GM23338 (cell line): ENCODE results near the gene TANGO2.

Source experiments
- CREB1 ChIP-seq: fragments of 250-450 bp; sonication (Bioruptor Pico); IDR thresholded peaks from 2 replicates; pipeline ENCODE4 v1.5.0; 2020; ENCODE audit warnings: low read depth, mild to moderate bottlenecking, moderate library complexity
- EZH2 ChIP-seq: fragments of 200-600 bp; sonication (generic); IDR thresholded peaks from one replicate; pipeline ENCODE4 v1.8.0; 2017; ENCODE audit warnings: antibody characterized with exemption, mild to moderate bottlenecking, low read depth; ENCODE audit not compliant: unreplicated experiment
- EZH2phosphoT487 ChIP-seq: fragments of 200-600 bp; sonication (generic); IDR thresholded peaks from one replicate; pipeline ENCODE4 v1.8.1; 2018; ENCODE audit warnings: antibody characterized with exemption; ENCODE audit not compliant: unreplicated experiment
- JUNB ChIP-seq: IDR thresholded peaks from one replicate; pipeline ENCODE4 v1.6.1; 2016; ENCODE audit warnings: antibody characterized with exemption; ENCODE audit not compliant: unreplicated experiment
- POLR2AphosphoS5 ChIP-seq: IDR thresholded peaks from 2 replicates; pipeline ENCODE4 v1.6.1; 2016; ENCODE audit warnings: antibody characterized with exemption, low read depth
- ZNF331 ChIP-seq: fragments of 250-450 bp; sonication (Bioruptor Pico); IDR thresholded peaks from 2 replicates; pipeline ENCODE4 v1.5.0; 2020; ENCODE audit warnings: low read depth, mild to moderate bottlenecking, moderate library complexity
- ZNF462 ChIP-seq: fragments of 250-450 bp; sonication (Bioruptor Pico); IDR thresholded peaks from 2 replicates; pipeline ENCODE4 v1.5.0; 2020; ENCODE audit warnings: mild to moderate bottlenecking, moderate library complexity
- TF ChIP-seq, protein P1 (sequence below), 2 experiments: fragments of 200-600 bp in 1 of 2; sonication (generic) in 1 of 2; conservative IDR thresholded peaks; 2 replicates each; pipeline versions ENCODE4 v1.5.1 to v1.6.1; 2016 to 2017; ENCODE audit warnings: antibody characterized with exemption in 2 of 2, low read depth in 2 of 2, mild to moderate bottlenecking in 2 of 2, moderate library complexity in 1 of 2
- TF ChIP-seq, protein P2 (sequence below): IDR thresholded peaks from one replicate; pipeline ENCODE4 v1.6.1; 2018; ENCODE audit warnings: antibody characterized with exemption; ENCODE audit not compliant: unreplicated experiment

- TF ChIP-seq, protein P1, sequence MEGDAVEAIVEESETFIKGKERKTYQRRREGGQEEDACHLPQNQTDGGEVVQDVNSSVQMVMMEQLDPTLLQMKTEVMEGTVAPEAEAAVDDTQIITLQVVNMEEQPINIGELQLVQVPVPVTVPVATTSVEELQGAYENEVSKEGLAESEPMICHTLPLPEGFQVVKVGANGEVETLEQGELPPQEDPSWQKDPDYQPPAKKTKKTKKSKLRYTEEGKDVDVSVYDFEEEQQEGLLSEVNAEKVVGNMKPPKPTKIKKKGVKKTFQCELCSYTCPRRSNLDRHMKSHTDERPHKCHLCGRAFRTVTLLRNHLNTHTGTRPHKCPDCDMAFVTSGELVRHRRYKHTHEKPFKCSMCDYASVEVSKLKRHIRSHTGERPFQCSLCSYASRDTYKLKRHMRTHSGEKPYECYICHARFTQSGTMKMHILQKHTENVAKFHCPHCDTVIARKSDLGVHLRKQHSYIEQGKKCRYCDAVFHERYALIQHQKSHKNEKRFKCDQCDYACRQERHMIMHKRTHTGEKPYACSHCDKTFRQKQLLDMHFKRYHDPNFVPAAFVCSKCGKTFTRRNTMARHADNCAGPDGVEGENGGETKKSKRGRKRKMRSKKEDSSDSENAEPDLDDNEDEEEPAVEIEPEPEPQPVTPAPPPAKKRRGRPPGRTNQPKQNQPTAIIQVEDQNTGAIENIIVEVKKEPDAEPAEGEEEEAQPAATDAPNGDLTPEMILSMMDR (conservative IDR thresholded peaks at IDR 0.05; ENCODE audit: low read depth in 2 of 2), result no peak
- TF ChIP-seq POLR2AphosphoS5 (no peak), EZH2 (no peak), EZH2phosphoT487 (no peak), ZNF331 (CRISPR knock-in tag) (no peak), CREB1 (no peak), JUNB (no peak), ZNF462 (CRISPR knock-in tag) (no peak)
- TF ChIP-seq, protein P2, sequence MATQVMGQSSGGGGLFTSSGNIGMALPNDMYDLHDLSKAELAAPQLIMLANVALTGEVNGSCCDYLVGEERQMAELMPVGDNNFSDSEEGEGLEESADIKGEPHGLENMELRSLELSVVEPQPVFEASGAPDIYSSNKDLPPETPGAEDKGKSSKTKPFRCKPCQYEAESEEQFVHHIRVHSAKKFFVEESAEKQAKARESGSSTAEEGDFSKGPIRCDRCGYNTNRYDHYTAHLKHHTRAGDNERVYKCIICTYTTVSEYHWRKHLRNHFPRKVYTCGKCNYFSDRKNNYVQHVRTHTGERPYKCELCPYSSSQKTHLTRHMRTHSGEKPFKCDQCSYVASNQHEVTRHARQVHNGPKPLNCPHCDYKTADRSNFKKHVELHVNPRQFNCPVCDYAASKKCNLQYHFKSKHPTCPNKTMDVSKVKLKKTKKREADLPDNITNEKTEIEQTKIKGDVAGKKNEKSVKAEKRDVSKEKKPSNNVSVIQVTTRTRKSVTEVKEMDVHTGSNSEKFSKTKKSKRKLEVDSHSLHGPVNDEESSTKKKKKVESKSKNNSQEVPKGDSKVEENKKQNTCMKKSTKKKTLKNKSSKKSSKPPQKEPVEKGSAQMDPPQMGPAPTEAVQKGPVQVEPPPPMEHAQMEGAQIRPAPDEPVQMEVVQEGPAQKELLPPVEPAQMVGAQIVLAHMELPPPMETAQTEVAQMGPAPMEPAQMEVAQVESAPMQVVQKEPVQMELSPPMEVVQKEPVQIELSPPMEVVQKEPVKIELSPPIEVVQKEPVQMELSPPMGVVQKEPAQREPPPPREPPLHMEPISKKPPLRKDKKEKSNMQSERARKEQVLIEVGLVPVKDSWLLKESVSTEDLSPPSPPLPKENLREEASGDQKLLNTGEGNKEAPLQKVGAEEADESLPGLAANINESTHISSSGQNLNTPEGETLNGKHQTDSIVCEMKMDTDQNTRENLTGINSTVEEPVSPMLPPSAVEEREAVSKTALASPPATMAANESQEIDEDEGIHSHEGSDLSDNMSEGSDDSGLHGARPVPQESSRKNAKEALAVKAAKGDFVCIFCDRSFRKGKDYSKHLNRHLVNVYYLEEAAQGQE, result no peak
Measured at GRCh38 chr22:19988331-19988808, 32.5 kb upstream of the TANGO2 start.
